AML-193 (cell line): ENCODE measurements around the gene RARA.
"Not testable (repeated sequence)": the region's sequence is repeated elsewhere in the genome, so short reads cannot be mapped to it uniquely, and the experiment has no call there.

Source experiments
- DNase-seq, 2 experiments: peaks; one replicate each; lab custom pipeline; 2025; lab: John Stamatoyannopoulos, UW

The RARA gene

GRCh38 chr17:40376541-40376940 lies 67.6 kb downstream of the RARA start:
- not testable (repeated sequence) for DNase-seq

- no peak for DNase-seq
These were observed 68.9 kb downstream of the RARA start for GRCh38 chr17:40377832-40378231.

GRCh38 chr17:40378966-40379365 lies 70.0 kb downstream of the RARA start:
- DNase-seq, result no peak

GRCh38 chr17:40382251-40382650 lies 73.3 kb downstream of the RARA start:
- no peak for DNase-seq

GRCh38 chr17:40386555-40386954 lies 77.6 kb downstream of the RARA start:
- DNase-seq, result not testable (repeated sequence)

GRCh38 chr17:40399185-40399584 lies 90.2 kb downstream of the RARA start:
- DNase-seq, result peak; percentile 47 to 71

- DNase-seq, result no peak
These were observed 93.7 kb downstream of the RARA start for GRCh38 chr17:40402668-40403067.

- DNase-seq, result no peak
These were observed 95.0 kb downstream of the RARA start for GRCh38 chr17:40404003-40404402.
